Measurements from ENCODE around the gene FALEC. TPM values are rescaled to one million over a fixed set of nuclear protein-coding genes. Genes with fewer than 3 reads are reported as not detected.

The FALEC gene
- total and polyA plus RNA-seq, 9 of the 15 experiments (the other 6 are each of a cell fraction or from before 2014, with no cell fraction given) = 0.15 to 1.8 (median 0.53) TPM; not detected in 5

GRCh38 chr1:150548632-150549495, 33.3 kb downstream of the FALEC start, which contains the start of gene ADAMTSL4 (continued):
- TF ChIP-seq E2F1 (CRISPR knock-in tag; IDR thresholded peaks at IDR 0.05) (peak; percentile 67; the same call in 1 of the 2 replicates), KLF1 (tag; IDR thresholded peaks at IDR 0.05) (no peak), SNAPC5 (CRISPR knock-in tag; IDR thresholded peaks at IDR 0.05) (no peak), SUPT5H (IDR thresholded peaks at IDR 0.05) (no peak), DACH1 (IDR thresholded peaks at IDR 0.05; ENCODE audit: partially characterized antibody) (no peak), TFAP4 (CRISPR knock-in tag; IDR thresholded peaks at IDR 0.05; ENCODE audit: borderline replicate concordance) (0 out of 2 replicates have a peak, but pooled peaks have one; percentile 14), RBBP5 (IDR thresholded peaks at IDR 0.05; ENCODE audit: borderline replicate concordance, insufficient read depth, low read length, poor library complexity, severe bottlenecking) (peak; percentile 52), ZNF695 (CRISPR knock-in tag; IDR thresholded peaks at IDR 0.05) (no peak), HES1 (IDR thresholded peaks at IDR 0.05; ENCODE audit: low read depth) (no peak), STAT5B (CRISPR knock-in tag; IDR thresholded peaks at IDR 0.05) (no peak), CTBP1 (IDR thresholded peaks at IDR 0.05; ENCODE audit: borderline replicate concordance) (peak; percentile 91), TAF15 (IDR thresholded peaks at IDR 0.05; ENCODE audit: low read depth, low read length) (no peak), LCOR (CRISPR knock-in tag; IDR thresholded peaks at IDR 0.05) (no peak), ERF (CRISPR knock-in tag; IDR thresholded peaks at IDR 0.05) (peak; percentile 59; the same call in 1 of the 2 replicates), ZNF318 (IDR thresholded peaks at IDR 0.05; ENCODE audit: borderline replicate concordance in 1 of 2, low read depth in 1 of 2) (no peak), MECOM (CRISPR knock-in tag; IDR thresholded peaks at IDR 0.05) (no peak)

Measured in K562 (cell line).